ENCODE data around the gene ZNF780B.

Gene ZNF780B

GRCh38 chr19:40078377-40078776 lies 22.3 kb upstream of the ZNF780B start:
- TF ChIP-seq CTCF (conservative IDR thresholded peaks at IDR 0.05; ENCODE audit: low read depth, low read length) = no peak
- DNase-seq (ENCODE audit: low read depth) = no peak
- H3K4me3 ChIP-seq (ENCODE audit: low read length) = no peak overlapping the region

- no peak overlapping the region for H3K4me3 ChIP-seq (ENCODE audit: low read length)
- no peak for TF ChIP-seq CTCF (conservative IDR thresholded peaks at IDR 0.05; ENCODE audit: low read depth, low read length)
- no peak for DNase-seq (ENCODE audit: low read depth)
Observed at GRCh38 chr19:40070058-40070457, 14.0 kb upstream of the ZNF780B start.

GRCh38 chr19:40059624-40060023 lies 3.6 kb upstream of the ZNF780B start:
- H3K4me3 ChIP-seq (ENCODE audit: low read length) = no peak overlapping the region
- TF ChIP-seq CTCF (conservative IDR thresholded peaks at IDR 0.05; ENCODE audit: low read depth, low read length) = no peak
- DNase-seq (ENCODE audit: low read depth) = no peak

- TF ChIP-seq CTCF (conservative IDR thresholded peaks at IDR 0.05; ENCODE audit: low read depth, low read length) = no peak
- no peak overlapping the region for H3K4me3 ChIP-seq (ENCODE audit: low read length)
Observed at GRCh38 chr19:40057166-40057565, 1.1 kb upstream of the ZNF780B start.

GRCh38 chr19:40056505-40056904 lies 474 bp upstream of the ZNF780B start:
- H3K4me3 ChIP-seq (ENCODE audit: low read length) = peak overlapping the region; percentile 86
- no peak for TF ChIP-seq CTCF (conservative IDR thresholded peaks at IDR 0.05; ENCODE audit: low read depth, low read length)
- DNase-seq (ENCODE audit: low read depth) = no peak

More at GRCh38 chr19:40057166-40057565, 1.1 kb upstream of the ZNF780B start:
- no peak for DNase-seq (ENCODE audit: low read depth)

GRCh38 chr19:40055049-40055448 lies 982 bp downstream of the ZNF780B start:
- no peak for DNase-seq (ENCODE audit: low read depth)
- no peak for TF ChIP-seq CTCF (conservative IDR thresholded peaks at IDR 0.05; ENCODE audit: low read depth, low read length)
- H3K4me3 ChIP-seq (ENCODE audit: low read length) = peak overlapping the region; percentile 86

- DNase-seq (ENCODE audit: low read depth) = no peak
- H3K4me3 ChIP-seq (ENCODE audit: low read length) = no peak overlapping the region
- TF ChIP-seq CTCF (conservative IDR thresholded peaks at IDR 0.05; ENCODE audit: low read depth, low read length) = no peak
Observed at GRCh38 chr19:40054632-40055031, 1.4 kb downstream of the ZNF780B start.
